Stimulated activated CD8-positive, alpha-beta memory T cell treated with anti-CD3 and anti-CD28 coated beads, Interleukin-15, amount 100 ng/mL, for 24 hours (primary cell): ENCODE measurements around the gene WDR37.

Experiments
- DNase-seq: peaks from one replicate; pipeline ENCODE4 v3.0.0-alpha.2; 2020; ENCODE audit warnings: low read depth

Gene WDR37

GRCh38 chr10:1128115-1128514 is 71.9 kb downstream of the WDR37 start:
- DNase-seq, result no peak

GRCh38 chr10:1128649-1129048 is 72.5 kb downstream of the WDR37 start:
- no peak for DNase-seq

- DNase-seq, result no peak
These were observed 74.0 kb downstream of the WDR37 start for GRCh38 chr10:1130226-1130625.

GRCh38 chr10:1130995-1131790 is 75.0 kb downstream of the WDR37 start:
- no peak for DNase-seq

- no peak for DNase-seq
These were observed 76.4 kb downstream of the WDR37 start for GRCh38 chr10:1132584-1132983.

GRCh38 chr10:1133495-1134045 is 77.4 kb downstream of the WDR37 start:
- no peak for DNase-seq

- no peak for DNase-seq
These were observed 78.0 kb downstream of the WDR37 start for GRCh38 chr10:1134156-1134555.

- no peak for DNase-seq
These were observed 80.1 kb downstream of the WDR37 start for GRCh38 chr10:1136268-1136667.

- DNase-seq, result no peak
These were observed 81.4 kb downstream of the WDR37 start for GRCh38 chr10:1137499-1138163.

- DNase-seq, result no peak
These were observed 82.3 kb downstream of the WDR37 start for GRCh38 chr10:1138529-1138928.

- DNase-seq, result no peak
These were observed 85.1 kb downstream of the WDR37 start for GRCh38 chr10:1141261-1141660.

GRCh38 chr10:1141701-1142100 is 85.5 kb downstream of the WDR37 start:
- DNase-seq, result no peak

- no peak for DNase-seq
These were observed 86.4 kb downstream of the WDR37 start for GRCh38 chr10:1142596-1142995.

GRCh38 chr10:1147810-1148209 is 91.6 kb downstream of the WDR37 start:
- DNase-seq, result no peak

- DNase-seq, result no peak
These were observed 92.8 kb downstream of the WDR37 start for GRCh38 chr10:1148855-1149605.

- no peak for DNase-seq
These were observed 93.8 kb downstream of the WDR37 start for GRCh38 chr10:1149793-1150637.

- DNase-seq, result no peak
These were observed 94.4 kb downstream of the WDR37 start for GRCh38 chr10:1150638-1150955.

GRCh38 chr10:1151076-1152033 is 95.2 kb downstream of the WDR37 start:
- no peak for DNase-seq

GRCh38 chr10:1152386-1153250 is 96.4 kb downstream of the WDR37 start:
- no peak for DNase-seq
